NCI-H524 treated with DMSO at 0.1 percent for 48 hours (cell line): Measurements from ENCODE around the gene GRAMD4.

Experiments
- DNase-seq: peaks from one replicate; lab custom pipeline; 2025; lab: John Stamatoyannopoulos, UW

GRAMD4 gene, protein sequence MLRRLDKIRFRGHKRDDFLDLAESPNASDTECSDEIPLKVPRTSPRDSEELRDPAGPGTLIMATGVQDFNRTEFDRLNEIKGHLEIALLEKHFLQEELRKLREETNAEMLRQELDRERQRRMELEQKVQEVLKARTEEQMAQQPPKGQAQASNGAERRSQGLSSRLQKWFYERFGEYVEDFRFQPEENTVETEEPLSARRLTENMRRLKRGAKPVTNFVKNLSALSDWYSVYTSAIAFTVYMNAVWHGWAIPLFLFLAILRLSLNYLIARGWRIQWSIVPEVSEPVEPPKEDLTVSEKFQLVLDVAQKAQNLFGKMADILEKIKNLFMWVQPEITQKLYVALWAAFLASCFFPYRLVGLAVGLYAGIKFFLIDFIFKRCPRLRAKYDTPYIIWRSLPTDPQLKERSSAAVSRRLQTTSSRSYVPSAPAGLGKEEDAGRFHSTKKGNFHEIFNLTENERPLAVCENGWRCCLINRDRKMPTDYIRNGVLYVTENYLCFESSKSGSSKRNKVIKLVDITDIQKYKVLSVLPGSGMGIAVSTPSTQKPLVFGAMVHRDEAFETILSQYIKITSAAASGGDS

DNA sequence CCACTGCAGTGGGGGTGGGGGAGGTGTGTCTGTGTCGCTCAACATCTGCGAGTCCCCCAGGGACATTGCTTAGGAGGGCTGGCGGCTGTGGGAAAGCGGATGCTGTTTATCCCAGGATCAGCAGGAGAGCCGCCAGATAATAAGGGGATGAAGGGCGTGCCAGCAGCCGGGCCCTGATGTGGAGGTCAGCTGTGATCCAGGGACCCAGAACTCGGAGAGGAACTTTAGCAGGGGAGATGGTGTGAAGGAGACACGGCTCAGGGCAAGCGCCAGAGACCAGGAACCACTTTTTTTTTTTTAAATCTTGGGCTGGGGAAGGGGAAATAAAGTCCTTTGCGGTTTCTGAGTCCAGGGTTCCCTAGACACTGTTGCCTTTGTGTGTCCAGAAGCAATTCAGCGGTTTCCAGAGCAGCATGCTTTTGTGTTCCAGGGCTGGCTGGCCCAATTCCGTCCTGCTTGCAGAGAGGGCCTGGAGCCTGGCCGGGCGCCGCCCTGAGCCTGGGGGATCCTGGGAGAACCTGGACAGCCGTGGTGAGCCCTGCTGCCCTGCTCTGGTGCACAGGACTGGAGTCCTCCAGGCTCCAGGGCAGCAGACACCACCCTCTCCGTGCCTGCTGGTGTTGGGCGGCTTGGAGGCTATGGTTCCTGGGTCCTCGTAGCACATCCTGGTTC lies at the start of gene GRAMD4:
GRAMD4 (plus strand) TSS at position 557 of the 672 bp plus-strand sequence. CDS start 6,414 bp downstream, outside the sequence.
- DNase-seq, result no peak

GRCh38 chr22:46571642-46572250 lies 48.4 kb upstream of the GRAMD4 start:
- no peak for DNase-seq

GRCh38 chr22:46572911-46573780 lies 47.0 kb upstream of the GRAMD4 start:
- DNase-seq, result no peak

GRCh38 chr22:46573781-46574437 lies 46.3 kb upstream of the GRAMD4 start:
- no peak for DNase-seq

DNA sequence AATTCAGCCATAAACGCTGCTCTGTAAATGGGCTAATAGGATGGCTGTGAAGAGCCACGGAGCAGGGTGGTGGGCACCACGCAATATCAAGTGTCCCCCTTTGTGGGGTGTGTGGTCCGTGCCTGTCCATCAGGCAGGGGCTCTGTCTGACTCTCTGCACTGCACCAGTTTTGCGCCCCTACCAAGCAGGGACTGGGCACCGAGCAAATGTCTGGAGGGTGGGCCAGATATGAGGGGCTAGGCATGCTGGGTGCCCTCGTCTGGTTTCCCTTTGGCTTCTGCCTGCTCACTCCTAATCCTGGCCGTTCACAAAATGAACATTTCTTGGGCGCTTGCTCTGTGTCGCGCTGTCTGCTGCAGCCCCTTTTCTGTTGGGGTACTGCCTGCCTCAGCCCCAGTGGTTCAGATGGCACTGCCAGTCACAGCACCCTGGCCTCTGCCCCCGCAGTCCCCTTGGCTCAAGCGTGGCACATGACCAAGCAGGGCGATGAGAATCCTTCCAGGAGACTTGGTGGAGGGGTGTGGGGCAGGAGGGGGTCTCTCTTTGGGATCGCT lies 45.7 kb upstream of the GRAMD4 start:
- no peak for DNase-seq

DNA sequence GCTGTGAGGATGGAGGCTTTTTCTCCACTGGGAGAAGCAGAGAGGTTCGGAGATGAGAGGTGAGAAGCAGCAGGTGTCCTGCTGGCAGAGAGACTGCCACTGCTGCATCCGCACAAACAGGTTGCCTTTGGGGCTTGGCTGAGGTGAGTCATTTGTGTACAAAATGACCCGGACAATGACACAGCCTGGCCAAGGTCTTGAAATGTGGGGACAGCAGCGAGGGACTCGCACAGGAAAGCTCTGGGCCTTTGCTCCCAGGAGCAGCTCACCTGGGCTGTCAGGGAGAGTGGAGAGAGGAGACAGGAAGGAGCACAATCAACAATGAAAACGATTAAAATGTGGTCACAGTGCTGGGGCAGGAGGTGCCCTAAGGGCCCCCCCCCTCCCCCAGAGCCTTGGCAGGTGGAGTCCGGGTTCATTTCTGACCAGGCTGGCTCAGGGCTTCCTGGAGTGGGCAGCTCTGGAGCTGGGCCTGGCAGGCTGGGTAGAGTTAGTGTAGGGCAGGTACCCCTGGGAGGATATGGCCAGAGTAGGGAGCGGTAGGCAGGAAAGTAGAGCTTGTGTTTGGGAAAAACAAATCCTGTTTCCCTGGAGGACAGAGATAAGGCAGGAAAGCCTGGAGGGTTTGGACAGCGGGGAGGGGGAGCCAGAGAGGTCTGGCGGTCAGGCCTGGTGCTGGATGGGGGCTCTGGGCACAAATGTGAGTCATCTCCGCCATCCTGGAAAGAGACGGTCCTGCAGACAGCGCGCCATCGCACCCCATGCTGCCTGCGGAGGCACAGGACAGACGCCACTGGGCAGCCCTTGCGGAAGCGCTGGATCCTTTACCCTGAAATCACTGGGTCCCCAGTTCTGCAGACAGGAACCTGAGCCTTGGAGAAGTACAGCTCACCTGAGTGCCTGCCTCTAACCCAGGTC lies 44.9 kb upstream of the GRAMD4 start:
- DNase-seq, result no peak

- DNase-seq, result no peak
Measured at GRCh38 chr22:46575911-46576555, 44.2 kb upstream of the GRAMD4 start.

- no peak for DNase-seq
Measured at GRCh38 chr22:46576556-46577367, 43.4 kb upstream of the GRAMD4 start.

DNA sequence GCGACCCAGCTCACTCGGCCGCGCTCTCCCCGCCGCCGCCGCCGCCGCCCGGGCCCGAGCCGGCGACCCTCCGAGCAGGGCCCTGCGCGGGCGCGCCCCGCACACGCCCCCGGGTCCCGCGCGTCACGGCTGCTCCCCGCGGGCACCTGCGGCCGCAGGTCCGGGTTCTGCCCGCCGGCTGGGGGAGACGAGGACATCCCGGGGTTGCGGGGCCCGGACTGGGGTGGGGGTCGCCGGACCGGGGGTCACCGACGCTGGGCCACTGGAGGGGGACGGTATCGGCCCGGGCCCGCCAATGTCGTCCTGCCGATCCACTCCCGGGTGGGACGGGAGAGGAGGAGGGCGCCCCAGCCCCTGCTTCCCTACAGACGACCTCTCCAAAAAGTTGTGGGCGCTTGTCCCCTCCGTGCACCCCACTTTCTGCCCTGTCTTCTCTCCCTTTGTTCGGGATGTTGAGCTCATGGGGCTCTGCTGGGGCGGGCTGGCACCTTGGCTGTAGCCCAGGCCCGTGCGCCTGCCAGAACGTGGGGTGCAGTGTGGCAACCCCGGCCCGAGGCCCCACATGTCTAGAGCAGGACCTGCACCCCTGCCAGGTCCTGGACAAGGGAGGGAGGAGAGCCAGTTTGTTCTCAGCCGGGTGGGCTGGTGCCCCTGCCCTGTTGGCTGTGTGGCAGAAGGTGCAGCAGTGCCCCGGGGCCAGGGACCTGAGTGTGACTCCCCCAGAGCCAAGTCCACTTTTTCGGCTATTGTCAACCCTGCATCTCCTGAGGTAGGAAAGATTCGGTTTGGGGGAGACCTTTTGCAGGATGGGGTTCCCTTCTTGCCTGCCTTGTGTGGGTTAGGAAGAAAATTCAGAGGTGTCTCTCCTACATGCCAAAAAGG lies 42.6 kb upstream of the GRAMD4 start:
- DNase-seq, result no peak

- DNase-seq, result no peak
Measured at GRCh38 chr22:46578251-46578823, 41.8 kb upstream of the GRAMD4 start.

GRCh38 chr22:46578824-46579561 lies 41.2 kb upstream of the GRAMD4 start:
- DNase-seq, result no peak

DNA sequence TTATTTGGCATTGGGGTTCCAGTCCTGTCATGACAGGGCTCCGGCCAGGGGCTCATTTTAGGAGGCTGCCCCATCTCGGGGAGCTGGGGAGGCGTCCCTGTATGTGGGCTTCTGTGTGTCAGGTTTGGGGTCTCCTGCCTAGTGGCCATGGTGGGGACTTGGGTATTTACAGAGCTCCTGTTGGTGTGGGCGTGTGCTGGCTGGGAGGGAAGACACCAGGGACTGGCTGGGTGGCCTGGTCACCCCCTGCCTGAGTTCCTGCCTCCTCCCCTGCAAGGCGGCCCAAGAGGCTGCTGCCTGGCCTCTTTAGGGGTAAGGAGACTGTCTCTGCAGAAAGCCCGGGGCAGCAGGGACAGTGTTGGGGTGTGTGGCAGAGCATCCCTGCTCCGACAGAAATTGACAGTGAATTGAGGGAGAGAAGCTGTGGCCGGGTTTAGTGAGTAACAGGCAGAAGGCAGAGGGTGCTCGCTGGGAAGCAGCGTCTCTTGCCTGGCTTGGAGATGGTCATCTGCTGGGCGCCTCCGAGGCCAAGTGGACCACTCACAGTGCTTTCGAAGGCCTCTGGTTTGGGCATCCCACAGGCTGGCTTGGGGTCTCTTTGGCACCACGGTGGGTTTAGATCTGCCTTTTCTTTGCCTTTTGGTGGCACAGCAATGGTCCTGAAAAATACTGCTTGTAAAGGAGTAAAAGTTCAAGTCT lies 40.3 kb upstream of the GRAMD4 start:
- no peak for DNase-seq

- no peak for DNase-seq
Measured at GRCh38 chr22:46580940-46581537, 39.1 kb upstream of the GRAMD4 start.

DNA sequence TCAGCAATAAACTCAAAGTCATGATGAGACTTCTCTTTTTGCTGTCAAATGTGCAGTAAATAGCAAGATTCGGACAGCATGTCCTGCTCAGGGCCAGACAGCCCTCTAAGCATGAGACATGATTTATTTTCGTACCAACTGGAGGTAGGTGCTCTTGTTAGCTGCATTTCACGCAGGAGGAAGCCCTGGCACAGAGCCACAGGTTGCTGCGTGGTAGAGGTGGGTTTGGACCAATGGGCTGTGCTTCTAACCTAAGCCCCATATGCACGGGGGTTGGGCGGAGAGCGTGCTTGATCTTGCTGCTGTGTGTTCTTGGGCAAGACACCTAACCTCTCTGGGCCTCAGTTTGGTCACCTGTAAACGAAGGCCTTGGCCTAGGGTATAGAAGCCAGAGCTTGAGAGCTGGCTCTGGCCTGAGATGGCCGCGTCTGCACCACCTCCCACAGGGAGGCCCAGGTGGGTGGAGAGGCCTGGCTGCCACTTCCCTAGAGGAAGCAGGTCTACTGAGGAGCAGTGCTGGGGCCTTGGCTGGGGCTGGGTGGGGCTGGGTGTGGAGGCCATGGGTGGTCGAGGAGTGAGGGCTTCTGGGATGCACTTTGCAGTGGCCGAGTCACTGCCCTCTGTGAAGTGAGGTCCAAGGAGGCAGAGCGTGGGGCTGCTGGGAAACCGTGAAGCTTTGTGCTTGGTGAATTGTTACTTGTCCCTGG lies 38.5 kb upstream of the GRAMD4 start:
- no peak for DNase-seq
